Forelimb muscle (tissue), 1 donor: Measurements from ENCODE around the gene CMTM4. TPM values are rescaled to one million over a fixed set of nuclear protein-coding genes. Genes with fewer than 3 reads are reported as not detected.

ENCODE experiments used
- DNase-seq: peaks from one replicate; pipeline ENCODE4 v3.0.0-alpha.2; 2013; ENCODE audit warnings: low read depth
- polyA plus RNA-seq: library from polyadenylated mRNA; unstranded; fragments of 120-200 nt; gene quantifications from one replicate; pipeline ENCODE4 v1.2.1, GENCODE V29; 2013; ENCODE audit not compliant: insufficient read length

The CMTM4 gene
- polyA plus RNA-seq, result 8.8 TPM

DNA sequence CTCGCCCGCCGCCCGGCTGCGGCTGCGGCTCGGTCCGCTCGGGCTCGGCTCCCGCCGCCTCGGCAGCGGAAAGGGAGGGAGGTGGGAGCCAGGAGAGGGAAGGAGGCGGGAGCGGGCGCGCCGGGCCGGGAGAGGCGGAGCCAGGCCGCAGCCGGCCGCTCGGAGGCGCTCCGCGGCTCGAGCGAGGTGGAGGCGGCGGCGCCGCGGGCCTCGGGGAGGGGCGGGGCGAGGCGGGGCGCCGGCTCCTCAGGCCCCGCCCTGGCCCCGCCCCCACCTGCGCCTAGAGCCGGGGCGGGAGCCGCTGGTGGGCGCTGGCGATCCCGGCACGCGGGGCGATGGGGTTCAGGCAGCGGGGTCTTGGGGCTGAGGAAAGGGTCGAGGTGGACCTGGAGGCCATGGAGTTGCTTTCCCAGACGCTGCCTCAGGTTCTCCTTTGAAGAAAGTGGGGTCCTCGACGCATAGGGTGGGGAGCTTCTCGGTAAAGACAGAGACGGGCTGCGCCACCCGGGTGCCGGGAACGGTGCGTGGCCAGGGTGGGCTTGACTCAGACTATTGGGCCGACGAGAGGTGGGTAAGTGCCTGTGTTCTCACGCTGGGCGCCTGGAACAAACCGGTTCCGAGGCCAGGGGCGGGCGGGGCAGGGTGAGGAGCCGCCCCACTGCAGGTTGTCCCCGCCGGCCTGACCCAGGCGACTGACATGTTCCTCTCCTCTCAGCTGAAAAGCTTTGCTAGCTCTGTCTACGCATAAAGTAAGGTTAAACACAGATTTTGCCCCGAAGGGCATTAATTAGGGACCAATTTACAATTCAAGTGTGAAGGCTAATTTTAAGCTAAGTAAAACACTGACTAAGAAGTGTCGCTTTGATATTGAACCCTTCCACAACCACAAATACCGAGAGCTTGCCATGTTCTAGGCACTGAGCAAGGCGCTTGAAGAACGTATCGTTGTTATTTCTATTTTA lies at the start of gene CMTM4:
Gene CMTM4 (minus strand): TSS at position 75 of the 962 bp plus-strand sequence. CDS start 218 bp downstream, outside the sequence.
- peak; percentile 77 for DNase-seq

DNA sequence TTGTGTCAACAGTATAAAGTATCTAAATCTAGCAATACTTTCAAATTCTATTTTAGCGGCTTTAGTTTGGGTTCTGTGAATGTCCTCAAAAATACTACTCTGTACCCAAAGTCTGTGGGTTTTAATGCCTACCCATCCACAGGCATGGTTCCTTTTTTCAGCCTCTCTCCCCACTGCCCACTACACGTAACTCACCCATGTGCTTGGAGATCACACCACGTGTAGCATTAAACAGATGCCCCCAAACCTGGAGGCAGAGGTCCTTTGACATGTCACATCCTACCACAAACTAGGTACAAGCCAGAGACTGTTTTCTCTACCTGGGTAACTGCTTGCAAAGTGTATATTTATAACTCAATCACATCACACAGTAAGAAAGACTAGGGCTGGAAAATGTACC lies 49.5 kb upstream of the CMTM4 start:
- DNase-seq, result no peak

GRCh38 chr16:66741950-66742808 lies 45.6 kb upstream of the CMTM4 start:
- DNase-seq, result peak; percentile 44

GRCh38 chr16:66741169-66741900 lies 44.8 kb upstream of the CMTM4 start:
- peak; percentile 83 for DNase-seq

GRCh38 chr16:66740533-66740932 lies 44.0 kb upstream of the CMTM4 start:
- no peak for DNase-seq

DNA sequence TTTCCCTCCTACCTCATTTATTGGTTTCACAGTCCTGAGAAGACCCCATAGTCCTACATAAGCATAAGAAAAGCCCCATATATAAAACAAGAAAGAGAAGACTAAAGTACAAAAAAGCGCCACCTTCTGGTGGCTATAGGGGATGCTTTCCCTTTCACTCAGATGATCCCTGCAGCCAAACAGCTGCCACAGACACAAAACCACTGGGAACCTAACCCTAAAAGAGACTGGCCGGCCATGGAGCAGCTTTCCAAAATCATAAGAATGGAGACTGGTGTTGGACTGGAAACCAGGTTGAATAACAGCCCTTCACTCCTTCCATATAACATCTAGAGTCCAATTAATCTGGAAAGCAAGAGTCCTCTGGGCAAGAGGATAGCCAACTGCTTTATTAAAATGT lies 43.5 kb upstream of the CMTM4 start:
- no peak for DNase-seq

- no peak for DNase-seq
Measured at GRCh38 chr16:66735891-66736290, 39.3 kb upstream of the CMTM4 start.

DNA sequence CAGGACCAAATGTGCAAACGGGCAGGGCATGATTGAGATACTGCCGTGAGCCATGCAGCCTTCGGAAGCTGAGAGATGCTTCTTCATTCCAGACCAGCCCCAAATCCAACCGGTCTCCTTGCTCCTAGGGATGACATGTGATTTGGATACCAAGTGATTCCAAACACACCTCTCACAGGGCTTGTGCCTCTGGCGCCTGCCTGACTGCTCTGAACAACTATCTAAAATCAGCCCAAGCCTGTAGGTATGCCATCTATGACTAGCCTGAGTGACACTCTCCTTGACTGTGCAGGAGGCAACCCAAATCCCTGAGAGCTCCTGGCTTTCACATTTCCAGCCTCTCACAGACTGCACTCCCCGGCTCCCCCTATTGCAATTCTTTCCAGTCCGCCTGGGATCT lies 34.6 kb upstream of the CMTM4 start:
- DNase-seq, result no peak

GRCh38 chr16:66728804-66729203 lies 32.3 kb upstream of the CMTM4 start:
- no peak for DNase-seq

DNA sequence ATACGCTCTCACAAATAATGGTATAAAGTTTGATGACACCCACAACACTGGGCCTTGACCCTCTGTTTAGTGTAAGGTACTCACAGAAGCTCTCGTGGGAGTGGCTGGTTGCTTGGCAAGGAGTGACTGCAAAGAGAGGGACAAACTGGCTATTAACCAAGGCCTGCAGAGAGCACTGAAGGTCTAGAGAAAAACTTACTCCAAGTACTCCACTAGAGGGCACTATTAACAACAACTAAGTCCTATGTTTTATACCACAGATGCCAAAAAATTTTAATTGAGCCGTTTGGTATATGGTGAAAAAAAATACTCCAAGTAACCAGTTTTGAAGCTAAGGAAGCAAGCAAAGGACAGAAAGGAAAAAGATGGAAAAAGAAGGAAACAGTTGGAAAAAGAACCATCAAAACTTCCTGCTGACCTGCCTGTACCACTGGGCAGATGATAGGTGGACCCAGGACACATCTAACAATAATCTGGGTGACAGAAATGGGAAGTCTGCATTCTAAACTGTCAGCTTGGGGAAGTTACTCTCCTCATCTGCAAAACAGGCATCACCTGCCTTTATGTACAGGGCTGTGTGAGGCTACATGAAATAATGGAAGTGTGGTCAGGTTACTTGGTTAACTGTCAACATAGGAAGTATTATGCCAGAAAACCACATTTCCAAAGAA lies 31.7 kb upstream of the CMTM4 start:
- peak; percentile 43 for DNase-seq

GRCh38 chr16:66720766-66721165 lies 24.2 kb upstream of the CMTM4 start:
- no peak for DNase-seq

- DNase-seq, result no peak
Measured at GRCh38 chr16:66719246-66719645, 22.7 kb upstream of the CMTM4 start.

- no peak for DNase-seq
Measured at GRCh38 chr16:66717776-66718175, 21.2 kb upstream of the CMTM4 start.

GRCh38 chr16:66717112-66717675 lies 20.7 kb upstream of the CMTM4 start:
- no peak for DNase-seq

DNA sequence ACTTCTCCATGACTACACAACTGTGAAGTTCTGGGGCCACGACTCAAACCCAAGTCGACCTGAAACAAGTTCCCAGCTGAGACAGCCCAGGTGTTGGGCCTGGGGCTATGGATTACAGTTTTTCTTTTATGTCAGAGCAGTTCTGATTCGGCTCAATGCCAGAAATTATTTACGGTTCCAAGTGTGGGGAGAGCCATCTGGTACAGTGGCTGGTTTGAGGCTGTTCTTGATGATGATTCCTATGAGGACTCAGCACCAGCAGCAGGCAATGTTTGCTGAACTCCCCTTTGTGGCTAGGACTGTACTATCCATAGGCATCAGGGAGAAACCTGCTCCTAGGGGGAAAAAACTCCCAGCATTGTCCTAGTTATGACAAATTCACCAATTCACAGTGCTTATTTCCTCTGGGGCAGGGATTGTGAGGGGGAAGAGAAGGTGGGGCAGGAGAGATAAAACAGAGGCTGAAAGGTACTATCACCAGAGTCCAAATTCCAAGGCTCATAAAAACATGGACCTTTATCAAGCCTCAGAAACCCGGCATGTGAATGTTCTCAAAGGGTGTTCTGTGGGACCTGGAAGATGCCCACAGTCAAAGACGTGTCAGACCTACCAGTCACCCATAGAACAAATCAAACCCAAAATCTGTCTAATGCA lies 18.2 kb upstream of the CMTM4 start:
- no peak for DNase-seq

DNA sequence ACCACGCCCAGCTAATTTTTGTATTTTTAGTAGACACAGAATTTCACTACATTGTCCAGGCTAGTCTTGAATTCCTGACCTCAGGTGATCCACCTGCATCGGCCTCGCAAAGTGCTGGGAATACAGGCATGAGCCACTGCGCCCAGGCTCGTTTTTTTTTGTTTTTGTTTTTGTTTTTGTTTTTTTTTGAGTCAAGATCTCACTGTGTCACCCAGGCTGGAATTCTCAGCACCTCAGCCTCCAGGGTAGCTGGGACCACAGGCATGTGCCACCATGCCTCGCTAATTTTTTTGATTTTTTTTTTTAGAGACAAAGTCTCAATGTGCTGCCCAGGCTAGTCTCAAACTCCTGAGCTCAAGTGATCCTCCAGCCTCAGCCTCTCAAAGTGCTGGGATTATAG lies 17.5 kb upstream of the CMTM4 start:
- no peak for DNase-seq

- no peak for DNase-seq
Measured at GRCh38 chr16:66713076-66713475, 16.5 kb upstream of the CMTM4 start.

GRCh38 chr16:66712512-66712911 lies 16.0 kb upstream of the CMTM4 start:
- DNase-seq, result no peak

DNA sequence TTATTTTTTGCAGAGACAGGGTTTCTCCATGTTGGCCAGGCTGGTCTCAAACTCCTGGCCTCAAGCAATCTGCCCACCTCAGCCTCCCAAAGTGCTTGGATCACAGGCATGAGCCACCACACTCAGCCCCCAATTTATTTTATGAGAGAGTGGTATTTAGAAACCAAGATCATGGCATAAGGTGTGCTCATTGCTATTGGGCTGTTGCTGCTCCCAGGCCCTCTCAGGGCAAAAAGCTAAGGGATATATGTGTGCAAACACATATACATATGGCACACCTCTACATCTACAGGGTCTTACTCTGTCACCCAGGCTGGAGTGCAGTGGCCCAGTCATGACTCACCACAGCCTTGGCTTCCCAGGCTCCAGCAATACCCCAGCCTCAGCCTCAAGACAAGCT lies 15.0 kb upstream of the CMTM4 start:
- DNase-seq, result no peak

- DNase-seq, result no peak
Measured at GRCh38 chr16:66706506-66706880, 9.9 kb upstream of the CMTM4 start.
